ENCODE data around the gene CAPRIN1.
"Not testable (repeated sequence)": the region's sequence is repeated elsewhere in the genome, so short reads cannot be mapped to it uniquely, and the experiment has no call there.

The CAPRIN1 gene

DNA sequence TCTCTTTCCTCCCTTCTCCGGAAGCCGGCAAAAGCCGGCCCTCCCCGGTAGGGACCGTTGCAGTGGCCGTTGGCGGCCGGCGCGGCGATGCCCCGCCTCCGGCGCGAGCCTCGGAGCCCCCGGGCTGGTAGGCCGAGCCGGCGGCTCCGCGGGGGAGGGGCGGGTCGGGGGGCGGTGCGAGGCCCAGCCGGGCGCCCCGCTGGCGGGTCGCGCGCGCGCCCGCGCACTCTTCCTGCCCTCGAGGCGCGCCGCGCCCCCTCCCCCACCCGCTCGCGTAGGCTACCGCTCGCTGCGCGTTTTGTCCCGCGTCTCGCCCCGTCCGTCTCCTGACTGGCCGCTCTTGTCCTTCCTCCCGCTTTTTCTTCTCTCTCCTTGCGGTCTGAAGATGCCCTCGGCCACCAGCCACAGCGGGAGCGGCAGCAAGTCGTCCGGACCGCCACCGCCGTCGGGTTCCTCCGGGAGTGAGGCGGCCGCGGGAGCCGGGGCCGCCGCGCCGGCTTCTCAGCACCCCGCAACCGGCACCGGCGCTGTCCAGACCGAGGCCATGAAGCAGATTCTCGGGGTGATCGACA is 591 bp downstream of the CAPRIN1 start:
- peak; percentile 88 for DNase-seq

DNA sequence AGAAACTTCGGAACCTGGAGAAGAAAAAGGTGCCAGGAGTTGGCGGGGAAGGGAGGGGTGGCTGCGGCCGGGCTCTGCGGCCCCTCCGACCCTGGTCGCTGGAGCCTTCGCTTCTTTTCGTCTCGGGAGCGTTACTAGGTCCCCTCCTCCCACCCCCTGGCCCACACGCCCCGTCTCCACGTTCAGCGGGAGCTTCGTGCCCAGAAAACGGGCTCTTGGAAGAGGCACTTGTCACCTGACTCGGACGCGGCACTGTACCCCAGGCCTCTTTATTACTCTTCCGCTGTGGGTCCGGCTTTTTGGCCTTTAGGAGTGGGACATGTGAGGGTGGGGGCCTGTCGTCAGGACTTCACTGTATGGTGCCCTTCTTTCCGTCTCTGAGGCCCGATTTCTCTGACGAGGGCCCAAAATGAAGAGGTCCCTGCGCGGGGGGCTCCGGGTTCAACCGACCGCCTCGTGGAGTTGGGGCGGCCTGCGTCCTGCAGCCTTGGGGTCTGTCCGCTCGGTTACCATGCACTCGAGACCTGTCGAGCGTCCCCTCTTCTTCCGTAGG is 1.2 kb downstream of the CAPRIN1 start:
- peak; percentile 9 for DNase-seq

DNA sequence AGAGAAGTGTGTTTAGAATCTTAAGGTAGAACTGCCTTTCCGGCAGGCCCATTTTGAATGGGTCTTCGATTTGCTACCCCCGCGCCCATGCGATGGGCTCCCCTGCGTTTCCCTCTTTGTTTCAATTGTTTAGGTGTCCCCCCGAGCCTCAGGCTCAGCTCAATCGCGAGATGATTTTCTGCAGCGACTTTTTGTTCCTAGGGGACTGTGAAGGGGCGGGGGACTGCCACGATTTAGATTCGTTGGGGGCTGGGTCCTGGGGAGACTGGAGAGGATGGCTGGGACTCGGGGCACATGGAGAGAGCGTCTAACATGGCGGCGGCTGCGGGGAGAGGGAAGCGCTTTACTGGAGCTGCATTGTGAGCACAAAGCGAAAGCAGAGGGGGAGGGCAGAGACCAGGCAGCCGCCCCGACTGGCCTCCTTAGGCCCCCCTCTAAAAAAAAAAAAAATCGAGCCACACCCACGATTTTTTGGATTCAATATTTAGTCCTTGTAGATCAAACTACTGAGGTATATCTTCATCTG is 1.7 kb downstream of the CAPRIN1 start:
- DNase-seq: peak; percentile 79

DNA sequence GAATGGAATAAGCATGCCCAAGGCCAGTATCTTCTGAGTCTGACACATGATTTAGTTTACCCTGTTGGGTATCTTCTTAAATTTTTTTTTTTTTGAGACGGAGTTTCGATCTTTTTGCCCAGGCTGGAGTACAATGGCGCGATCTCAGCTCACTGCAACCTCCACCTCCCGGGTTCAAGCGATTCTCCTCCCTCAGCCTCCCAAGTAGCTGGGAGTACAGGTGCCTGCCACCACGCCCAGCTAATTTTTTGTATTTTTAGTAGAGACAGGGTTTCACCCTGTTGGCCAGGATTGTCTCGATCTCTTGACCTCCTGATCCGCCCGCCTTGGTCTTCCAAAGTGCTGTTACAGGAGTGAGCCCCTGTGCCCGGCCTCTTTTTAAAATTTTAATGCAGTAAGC is 2.8 kb downstream of the CAPRIN1 start:
- not testable (repeated sequence) for DNase-seq

DNA sequence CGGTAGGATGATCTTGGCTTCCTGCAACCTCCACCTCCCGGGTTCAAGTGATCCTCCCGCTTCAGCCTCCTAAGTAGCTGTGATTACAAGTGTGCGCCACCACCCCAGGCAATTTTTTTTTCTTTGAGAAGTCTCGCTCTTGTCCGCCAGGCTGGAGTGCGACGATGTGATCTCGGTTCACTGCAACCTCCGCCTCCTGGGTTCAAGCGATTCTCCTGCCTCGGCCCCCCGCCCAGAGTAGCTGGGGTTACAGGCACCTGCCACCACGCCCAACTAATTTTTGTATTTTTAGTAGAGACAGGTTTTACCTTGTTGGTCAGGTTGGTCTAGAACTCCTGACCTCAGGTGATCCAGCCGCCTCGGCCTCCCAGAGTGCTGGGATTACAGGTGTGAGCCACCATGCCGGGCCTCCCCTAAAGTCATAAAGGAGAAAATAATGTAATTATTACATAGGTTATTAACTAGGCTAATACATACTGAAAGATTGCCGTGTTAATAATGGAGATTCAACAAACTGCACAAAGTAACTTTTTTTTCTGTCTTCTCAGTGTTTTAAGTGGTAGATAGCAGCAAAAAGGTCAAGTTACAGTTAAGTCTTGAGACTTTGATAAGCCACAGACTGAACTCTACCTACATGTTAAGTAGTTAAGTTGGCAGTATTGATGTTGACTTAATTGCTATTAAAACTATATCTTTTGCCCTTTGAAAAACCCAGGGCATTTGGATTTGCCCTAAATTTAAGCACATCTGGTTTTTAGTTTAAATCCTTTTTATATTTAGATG is 3.9 kb downstream of the CAPRIN1 start:
- DNase-seq: no peak

DNA sequence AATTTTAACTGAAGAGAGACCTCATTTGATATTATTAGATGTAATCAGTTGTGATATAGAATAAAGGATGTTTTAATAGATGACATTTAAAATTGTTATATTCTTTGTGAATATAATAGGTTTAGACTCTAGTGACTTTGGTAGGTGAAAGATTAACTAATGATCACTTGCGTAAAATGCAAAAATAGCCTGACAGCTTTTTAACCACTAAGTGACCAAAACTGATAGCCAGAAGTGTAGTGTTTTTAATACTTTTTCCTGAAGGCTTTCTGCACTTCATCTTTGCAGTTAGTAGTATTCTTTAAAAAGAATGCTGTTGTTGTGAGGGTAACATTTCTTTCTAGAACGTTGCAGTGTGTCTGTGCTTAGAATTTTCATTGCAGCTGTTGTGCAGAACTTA is 5.1 kb downstream of the CAPRIN1 start:
- DNase-seq: no peak

DNA sequence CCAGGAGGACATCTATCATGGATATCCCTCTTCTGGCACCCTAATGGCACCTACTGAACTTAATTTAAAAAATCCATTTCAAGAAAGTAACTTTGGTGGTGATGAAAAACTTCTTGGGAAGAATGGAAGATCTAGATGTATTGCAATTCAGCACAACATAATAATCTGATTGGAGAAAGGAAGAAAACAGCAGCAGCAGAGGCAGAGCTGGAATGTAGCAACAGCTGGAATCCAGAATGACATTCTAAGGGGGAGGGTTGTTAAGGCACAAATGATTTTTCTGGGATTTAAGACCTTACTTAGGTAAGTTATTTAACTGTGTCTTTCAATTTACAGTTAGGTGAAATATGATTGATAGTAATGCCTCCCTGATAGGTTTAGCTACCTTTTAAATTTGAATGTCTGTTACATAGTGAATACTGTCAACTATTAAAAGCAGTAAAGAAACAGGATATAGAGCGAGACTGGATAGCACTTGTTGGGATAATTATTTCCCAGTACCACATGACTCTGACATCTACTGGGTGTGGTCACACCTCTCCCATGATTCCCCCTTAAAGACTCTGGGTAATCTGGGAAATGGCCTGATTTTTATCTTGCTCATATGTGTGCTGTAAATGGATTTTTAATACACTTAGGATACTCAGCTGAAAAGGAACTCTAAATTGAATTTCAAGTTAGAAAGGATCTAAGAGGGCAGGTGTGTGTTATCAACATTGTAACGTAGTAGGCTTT is 11.7 kb downstream of the CAPRIN1 start:
- no peak for DNase-seq

DNA sequence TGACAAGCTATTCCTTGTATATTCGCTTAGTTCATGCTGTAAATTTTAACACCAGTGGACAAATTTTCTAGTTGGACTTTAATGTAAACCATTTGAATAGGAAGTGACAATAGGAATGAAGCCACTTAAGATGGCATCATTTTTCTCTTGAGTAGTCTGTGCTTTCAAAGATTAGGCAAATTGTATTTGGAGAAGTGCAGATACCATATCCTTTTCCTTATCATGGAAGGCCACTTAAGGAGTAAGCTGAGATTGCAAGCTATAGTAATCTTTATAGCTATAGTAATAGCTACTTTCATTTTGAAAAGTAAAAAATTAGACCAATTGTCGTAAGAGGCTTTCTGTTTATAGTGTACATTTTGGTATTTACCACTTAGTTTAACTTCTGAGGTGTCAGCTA is 12.8 kb downstream of the CAPRIN1 start:
- no peak for DNase-seq

DNA sequence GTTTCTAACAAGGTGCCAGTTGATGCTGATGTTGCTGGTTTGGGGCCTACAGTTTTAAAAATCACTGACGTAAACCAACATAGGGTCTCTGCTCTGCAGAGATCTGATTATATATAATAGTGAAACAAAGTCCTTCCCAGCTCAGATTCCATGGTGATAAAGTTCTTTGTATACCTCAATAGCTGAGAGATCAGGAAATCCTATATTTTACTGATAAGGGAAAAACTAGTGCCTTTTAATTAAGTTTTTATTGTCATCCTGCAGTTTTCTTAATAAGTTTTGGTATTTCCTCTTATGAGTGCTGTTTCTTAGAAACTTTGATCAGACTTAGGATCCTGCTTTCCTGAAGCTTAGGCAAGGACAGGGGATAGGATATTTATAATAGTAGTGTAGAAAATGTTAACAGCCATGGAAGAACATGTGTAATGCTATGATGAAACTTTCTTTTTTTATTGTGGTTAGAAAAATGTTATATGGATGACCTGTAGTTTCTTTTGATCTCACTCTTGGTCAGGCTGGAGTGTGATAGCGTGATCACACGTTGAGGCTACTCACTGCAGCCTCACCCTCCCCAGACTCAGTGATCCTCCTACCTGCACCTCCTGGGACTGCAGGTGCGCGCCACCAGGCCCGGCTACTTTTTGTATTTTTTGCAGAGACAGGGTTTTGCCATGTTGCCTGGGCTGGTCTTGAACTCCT is 14.1 kb downstream of the CAPRIN1 start:
- DNase-seq: no peak

DNA sequence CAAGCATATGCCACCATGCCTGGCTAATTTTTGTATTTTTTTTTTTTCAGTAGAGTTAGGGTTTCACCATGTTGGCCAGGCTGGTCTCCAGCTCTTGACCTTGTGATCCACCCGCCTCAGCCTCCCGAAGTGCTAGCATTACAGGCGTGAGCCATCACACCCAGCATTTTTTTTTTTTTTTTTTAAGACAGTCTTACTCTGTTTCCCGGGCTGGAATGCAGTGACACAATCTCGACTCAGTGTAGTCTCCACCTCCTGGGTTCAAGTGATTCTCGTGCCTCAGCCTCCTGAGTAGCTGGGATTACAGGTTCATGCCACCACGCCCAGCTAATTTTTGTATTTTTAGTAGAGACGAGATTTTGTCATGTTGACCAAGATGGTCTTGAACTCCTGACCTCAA is 15.2 kb downstream of the CAPRIN1 start:
- peak; percentile 15 for DNase-seq

DNA sequence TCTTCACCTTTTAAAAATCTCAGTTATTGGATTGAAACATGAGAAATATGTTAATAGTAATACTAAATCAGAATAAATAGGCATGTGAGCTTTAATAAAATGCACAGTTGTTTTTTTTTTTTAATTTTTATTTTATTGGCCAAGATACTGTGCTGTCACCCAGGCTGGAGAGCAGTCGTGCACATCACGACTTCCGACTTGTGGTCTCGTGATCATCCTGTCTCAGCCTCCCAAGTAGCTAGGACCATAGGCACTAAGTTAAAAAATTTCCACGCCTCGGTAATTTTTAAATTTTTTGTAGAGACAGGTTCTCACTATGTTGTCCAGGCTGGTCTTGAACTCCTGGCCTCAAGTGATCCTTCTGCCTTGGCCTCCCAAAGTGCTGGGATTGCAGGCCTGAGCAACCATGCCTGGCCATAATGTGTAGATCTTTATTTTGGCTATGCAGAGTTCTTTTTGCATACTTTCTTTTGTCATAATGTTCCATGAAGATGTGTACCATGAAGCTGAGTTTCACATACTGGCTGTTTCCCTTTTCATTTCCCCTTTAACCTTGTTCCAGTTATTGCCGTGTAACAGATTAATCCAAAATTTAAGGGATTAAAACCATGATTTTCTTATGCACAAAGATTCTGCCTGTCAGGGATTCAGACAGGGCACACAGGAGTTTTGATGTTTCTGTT is 16.0 kb downstream of the CAPRIN1 start:
- DNase-seq: no peak

DNA sequence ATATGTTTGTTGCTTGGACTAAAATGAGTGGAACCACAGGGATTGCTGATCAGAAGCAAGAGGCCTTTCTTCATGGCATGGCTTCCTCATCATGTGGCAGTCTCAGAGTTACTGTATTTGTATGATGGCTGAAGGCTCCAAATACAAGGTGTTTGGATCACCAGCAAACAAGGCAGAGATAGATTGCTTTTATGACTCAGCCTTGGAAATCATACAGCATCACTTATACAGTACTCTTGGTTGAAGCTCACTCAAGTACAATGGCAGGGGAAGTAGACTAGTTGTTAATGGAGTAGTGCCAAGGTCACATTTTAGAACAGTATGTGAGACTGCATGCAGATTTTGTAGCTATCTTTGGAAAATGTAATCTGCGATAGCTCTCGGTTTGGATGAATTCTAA is 16.6 kb downstream of the CAPRIN1 start:
- DNase-seq: peak; percentile 36

DNA sequence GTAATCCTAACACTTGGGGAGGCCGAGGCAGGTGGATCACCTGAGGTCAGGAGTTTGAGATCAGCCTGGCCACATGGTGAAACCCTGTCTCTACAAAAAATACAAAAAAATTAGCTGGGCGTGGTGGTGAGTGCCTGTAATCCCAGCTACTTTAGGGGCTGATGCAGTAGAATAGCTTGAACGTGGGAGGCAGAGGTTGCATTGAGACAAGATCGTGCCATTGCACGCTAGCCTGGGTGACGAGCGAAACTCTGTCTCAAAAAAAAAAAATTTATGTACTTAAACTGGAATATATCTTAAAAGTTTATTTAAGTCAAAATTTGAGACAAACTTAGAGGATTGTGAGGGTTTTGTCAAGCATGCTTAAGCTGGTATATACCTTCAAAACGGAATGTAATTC is 19.8 kb downstream of the CAPRIN1 start:
- not testable (repeated sequence) for DNase-seq

DNA sequence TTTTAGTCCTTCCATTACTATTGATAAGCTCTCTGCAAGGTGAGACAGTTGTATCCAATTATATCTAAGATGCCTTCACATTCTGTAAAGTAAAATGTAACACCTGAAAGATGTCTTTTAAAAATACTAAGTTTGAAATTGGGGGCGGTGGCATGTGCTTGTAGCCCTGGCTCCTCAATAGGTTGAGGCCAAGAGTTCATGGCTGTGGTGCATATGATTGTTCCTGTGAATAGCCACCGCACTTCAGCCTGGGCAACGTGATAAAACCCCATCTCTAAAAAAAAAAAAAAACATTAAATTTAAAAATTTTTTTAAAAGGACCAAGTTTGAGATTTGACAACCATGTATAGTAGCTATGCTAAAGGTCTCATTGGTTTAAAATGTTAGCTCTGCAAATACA is 20.5 kb downstream of the CAPRIN1 start:
- DNase-seq: no peak

DNA sequence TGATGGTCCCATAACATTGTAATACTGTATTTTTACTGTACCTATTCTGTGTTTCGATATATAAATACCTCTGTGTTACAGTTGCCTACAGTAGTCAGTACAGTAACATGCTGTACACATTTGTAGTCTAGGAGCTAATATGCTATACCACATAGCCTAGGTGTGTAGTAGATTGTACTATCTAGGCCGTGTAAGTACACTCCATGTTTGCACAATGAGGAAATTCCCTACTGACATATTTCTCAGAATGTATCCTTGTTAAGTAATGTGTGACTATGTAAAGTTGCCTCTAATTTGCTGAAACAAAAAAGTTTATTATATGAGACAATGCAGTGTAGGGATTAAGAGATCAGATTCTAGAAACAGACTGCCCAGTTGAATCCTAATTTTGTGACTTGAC is 21.3 kb downstream of the CAPRIN1 start:
- DNase-seq: no peak

DNA sequence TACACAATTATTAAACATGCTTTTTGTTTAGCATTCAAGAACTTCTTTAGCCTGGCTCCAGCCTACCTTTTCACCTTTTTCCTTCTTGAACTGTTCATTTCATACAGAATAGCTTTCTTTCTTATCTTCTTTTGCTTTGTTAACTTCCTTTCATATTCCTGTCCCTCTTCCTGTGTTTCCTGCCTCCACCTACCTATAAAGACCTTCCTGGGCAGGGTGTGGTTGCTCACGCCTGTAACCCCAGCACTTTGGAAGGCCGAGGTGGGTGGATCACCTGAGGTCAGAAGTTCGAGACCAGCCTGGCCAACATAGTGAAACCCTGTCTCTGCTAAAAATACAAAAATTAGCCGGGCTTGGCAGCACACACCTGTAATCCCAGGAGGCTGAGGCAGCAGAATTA is 22.9 kb downstream of the CAPRIN1 start:
- no peak for DNase-seq

DNA sequence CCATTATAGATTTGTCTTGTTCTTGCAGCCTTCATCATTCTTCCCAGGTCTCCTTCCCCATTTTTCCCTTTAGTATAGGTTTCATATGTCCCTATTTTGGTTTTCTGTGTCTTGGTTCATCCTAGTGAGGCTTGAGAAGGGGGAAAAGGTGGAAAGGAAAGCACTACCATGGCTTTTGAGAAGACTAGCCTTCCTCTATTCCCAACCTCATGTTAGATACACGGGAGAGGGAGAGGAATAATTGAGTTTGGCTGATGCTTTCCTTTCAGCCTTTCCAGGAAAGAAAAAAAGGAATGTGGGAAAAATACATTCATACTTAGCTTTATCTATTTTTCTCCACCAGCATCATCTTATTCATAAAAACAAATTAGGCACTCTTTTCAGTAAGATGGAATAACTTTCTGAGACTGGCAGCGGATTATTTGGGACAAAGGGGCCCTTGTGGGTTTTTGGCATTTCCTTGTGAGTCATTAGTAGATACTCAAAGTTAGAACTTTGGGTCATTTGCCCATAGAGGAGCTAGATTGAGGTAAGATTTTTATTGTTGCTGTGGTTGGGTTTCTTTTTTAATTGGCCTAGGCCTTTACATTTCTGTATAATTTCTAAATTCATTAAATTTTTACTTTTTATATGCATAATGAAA is 23.8 kb downstream of the CAPRIN1 start:
- DNase-seq: peak; percentile 83

DNA sequence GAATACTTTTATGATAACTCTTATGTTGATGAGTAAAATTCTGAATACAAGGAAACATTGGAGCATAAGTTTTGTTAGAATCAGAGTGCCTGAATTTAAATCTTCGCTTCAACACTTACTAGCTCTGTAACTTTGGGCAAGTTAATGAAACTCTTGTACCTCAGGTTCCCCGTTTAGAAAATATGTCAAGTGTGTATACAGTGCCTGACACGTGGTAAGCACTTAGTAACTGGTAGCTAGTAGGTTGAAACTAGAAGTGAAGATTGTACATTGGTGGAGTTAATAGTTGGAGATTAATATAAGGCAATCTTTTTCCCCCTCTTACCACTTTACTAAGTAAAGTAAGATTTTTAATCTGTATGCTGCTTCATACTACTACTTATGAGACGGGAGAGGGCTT is 29.1 kb downstream of the CAPRIN1 start:
- no peak for DNase-seq

DNA sequence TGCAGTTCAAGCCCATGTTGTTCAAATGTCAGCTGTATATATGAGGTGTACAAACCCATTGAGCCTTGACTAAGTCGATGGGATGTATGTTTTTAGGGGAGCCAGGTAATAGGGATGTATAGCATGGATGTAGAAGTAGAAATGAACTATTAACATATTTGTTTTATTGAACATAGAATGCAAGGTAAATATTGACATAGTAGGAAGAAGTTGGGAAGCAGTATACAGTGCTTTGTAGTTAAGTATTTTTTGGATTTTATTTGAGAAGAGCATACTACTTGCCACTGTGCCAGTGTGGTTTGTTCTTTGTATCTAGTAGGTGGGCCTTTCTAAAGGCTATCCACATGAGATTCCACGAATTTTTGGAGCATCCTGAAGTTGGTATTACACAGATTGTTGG is 33.1 kb downstream of the CAPRIN1 start:
- no peak for DNase-seq

DNA sequence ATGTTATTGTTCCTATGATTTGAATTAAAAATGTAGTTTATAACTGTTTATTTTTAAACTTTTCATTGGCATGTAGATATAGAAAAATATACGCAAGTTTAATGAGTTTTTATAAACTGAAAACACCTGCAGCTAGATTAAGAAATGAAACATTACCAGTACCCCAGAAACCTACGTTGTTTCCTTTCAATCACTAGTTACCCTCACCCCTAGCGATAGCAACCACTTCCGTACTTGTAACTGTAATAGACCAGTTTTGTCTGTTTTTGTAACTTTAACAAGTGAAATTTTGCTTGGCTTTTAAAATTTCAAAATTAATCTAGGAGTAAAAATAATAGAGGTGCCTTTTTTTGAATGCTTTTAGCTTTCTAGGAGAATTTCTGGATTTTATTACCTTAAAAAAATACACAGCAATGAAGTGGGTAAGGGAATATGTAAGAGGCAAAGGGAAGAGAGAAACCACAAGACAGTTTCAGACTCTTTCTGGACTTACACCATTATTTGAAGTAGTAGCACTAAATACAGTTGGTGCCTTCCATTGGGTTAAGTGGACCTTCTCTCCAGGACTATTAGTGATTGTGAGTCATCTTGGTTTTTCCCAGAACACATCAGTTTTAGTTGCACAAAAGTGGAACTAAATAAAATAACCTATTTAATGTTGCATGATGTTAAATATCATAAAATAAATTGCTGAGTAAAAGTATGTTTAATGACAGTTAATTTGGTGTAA is 35.2 kb downstream of the CAPRIN1 start:
- DNase-seq: no peak

DNA sequence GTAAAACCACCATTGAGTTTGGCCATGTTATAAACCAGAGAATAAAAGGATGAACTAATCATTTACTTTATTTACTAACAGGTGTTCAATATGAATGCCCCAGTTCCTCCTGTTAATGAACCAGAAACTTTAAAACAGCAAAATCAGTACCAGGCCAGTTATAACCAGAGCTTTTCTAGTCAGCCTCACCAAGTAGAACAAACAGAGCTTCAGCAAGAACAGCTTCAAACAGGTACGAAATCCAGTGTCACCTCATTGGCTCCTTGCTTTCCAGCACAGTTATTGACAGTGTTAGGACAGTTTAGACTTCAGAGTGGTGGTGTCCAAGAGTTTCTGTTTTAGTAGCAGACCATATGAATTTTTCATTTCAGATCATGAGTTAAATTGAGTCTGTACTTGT is 40.3 kb downstream of the CAPRIN1 start:
- no peak for DNase-seq
